C1 segment of cervical spinal cord (tissue), 14 donors: ENCODE results near the gene EID2B.

Experiments used
- DNase-seq, 14 donors: peaks; one replicate each; lab custom pipeline; 2025; lab: John Stamatoyannopoulos, UW

EID2B gene

GRCh38 chr19:39499932-39500331, 32.7 kb downstream of the EID2B start:
- DNase-seq = no peak

DNA sequence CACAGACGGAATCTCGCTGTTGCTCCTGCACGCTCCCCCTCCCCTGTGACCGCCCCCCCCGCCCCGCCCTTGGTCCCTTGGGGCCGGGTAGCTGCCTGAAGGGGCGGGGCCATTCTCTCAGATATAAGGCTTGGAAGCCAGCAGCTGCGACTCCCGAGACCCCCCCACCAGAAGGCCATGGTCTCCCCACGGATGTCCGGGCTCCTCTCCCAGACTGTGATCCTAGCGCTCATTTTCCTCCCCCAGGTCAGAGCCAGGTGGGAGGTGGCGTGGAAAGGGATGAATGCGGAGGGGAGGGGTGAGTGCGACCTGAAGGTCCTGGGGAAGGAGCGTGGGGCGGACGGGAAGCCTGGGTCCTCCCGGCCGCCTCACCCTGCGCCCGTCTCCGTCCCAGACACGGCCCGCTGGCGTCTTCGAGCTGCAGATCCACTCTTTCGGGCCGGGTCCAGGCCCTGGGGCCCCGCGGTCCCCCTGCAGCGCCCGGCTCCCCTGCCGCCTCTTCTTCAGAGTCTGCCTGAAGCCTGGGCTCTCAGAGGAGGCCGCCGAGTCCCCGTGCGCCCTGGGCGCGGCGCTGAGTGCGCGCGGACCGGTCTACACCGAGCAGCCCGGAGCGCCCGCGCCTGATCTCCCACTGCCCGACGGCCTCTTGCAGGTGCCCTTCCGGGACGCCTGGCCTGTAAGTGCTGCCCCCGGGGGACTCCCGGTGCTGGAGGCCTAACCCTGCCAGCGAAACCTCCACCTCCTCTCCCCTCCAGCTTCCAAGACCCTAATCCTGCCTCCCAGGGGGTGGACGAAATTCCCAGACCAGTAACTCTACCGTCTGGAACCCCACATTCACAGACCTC, 33.6 kb downstream of the EID2B start, which contains the start of gene DLL3:
TSS of gene DLL3 (plus strand) at position 150 of the 845 bp plus-strand sequence. CDS start at position 178, 28 bp downstream.
- no peak for DNase-seq

DNA sequence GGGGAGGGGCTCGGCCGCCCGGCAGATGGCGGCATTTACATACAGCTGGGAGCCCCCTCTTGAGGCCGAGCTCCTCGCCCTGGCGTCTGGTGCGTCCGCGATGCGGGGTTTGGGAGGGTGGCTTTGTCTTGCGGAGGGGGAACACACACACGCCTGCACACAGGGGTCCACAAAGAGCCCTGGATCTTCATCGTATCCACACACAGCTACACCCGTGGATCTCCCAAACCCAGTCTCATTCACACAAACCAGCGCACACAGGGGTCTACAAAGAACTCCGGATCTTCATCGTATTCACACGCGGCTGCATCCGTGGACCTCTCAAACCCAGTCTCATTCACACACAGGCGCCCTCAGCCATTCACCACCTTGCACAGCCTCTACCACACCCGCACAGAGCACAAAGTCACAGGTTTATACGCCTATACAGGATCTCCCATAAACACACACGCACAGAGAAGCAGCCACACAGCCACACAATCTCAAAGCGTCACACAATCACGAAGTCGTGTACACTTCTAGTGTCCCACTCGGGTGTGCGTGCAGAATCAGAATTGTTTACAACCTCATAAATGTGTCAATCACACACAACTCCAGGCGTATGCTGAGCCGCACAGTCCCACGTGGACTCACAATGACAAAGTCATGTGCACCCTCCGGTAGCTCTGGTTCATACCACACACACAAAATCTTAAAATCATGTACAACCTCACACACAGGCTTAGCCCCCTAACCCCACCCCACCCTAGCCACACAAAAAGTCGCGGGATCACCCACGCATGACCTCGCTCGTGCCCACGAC, 34.5 kb downstream of the EID2B start:
- peak in 6 of 14 donors; percentile 7 to 48 (median 22) for DNase-seq

- DNase-seq = no peak
These were observed 35.0 kb downstream of the EID2B start for GRCh38 chr19:39497701-39497995.

DNA sequence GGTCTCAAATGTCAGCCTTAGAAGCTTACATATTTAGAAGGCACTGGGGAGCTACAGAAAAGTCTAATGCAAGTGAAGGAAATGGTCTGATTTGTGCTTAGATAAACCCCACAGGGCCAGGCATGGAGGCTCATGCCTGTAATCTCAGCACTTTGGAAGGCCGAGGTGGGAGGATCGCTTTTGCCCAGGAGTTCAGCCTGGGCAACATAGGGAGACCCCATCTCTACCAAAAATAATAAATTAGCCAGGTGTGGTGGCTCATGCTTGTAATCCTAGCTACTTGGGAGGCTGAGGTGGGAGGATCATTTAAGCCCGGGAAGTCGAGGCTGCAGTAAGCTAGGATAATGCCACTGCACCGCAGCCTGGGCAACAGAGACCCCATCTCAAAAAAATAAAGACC, 36.6 kb downstream of the EID2B start:
- DNase-seq = no peak

- no peak for DNase-seq
These were observed 38.0 kb downstream of the EID2B start for GRCh38 chr19:39494661-39495060.

- DNase-seq = no peak
These were observed 39.9 kb downstream of the EID2B start for GRCh38 chr19:39492788-39493187.

DNA sequence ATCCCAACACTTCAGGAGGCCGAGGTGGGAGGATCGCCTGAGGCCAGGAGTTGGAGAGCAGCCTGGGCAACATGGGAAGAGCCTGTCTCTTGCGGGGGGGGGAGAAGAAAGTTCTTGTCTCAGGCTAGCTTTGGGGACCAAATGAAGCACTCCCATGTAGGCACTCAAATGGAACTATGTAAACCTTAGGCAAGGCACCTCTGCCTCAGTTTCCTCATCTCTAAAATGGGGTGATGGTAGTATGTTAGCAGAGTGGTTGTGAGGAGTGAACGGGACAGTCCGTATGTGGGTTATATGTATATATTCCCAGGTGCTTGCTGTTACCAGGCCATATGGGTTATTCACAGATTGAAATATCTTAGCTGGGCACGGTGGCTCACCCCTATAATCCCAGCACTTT, 40.4 kb downstream of the EID2B start:
- DNase-seq = no peak

DNA sequence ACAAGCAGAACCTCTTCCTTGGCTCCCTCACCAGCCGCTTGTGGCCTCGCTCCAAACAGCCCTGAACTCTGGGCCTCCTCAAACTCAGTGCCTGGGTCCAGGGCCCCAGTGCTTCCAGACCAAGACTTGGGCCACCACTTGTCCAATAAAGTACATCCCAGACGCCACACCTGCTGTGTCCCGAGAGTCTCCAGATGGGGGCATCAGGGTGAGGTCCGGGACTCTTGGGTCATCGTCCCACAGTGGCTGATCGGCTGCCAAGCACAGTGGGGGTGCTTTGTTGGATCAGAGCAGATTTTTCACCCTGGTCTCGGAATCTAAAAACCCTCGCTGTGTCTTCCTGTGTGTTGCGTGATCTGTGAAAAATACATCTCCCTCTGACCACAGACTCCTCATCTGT, 42.9 kb downstream of the EID2B start:
- no peak for DNase-seq

DNA sequence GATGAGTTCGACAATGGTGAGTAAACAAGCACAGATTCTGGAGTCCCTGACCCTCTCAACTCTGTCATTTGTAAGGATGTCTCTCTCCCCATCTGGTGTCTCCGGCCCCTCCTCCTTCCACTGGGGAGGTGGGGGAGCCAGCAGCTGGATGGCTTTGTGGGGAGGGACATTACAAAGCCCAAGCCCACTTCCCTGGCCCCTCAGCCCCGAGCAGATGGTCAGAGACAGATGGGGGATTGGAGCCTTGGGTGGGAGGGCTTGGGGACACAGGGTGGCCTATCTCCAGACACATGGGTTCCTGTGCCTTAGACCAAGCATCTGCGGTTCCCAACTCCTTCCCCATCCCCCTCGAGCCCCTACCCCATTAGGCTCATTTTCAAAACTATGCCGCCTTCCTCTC, 49.5 kb downstream of the EID2B start:
- no peak for DNase-seq

DNA sequence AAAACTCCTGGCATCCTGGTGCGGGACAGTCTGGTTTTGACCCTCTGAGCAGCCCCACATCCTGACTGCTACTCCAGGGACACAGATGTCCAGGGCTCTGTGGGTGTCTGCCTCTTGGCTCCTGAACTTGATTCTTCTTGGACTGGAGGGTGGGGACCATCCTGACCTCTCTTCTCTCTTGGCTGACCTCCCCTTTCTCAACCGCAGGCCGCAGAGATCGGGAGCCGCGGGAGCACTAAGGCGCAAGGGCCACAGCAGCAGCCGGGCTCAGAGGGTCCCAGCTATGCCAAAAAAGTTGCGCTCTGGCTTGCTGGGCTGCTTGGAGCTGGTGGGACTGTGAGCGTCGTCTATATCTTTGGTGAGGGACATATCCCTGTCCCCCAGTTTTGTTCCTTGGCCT, 51.0 kb downstream of the EID2B start:
- no peak for DNase-seq

GRCh38 chr19:39481229-39481545, 51.5 kb downstream of the EID2B start:
- no peak for DNase-seq
